Suppressor macrophage treated with lipopolysaccharide for 1 hour (primary cell): ENCODE data around the gene PCGF3.
A peak's percentile ranks its signal among the peaks of the same experiment; 100 is the strongest.
"Not testable (repeated sequence)": the region's sequence is repeated elsewhere in the genome, so short reads cannot be mapped to it uniquely, and the experiment has no call there.

Experiments used
- DNase-seq, 3 donors: peaks; one replicate each; pipeline ENCODE4 v3.0.0-alpha.2; 2020 to 2022

Gene PCGF3

DNA sequence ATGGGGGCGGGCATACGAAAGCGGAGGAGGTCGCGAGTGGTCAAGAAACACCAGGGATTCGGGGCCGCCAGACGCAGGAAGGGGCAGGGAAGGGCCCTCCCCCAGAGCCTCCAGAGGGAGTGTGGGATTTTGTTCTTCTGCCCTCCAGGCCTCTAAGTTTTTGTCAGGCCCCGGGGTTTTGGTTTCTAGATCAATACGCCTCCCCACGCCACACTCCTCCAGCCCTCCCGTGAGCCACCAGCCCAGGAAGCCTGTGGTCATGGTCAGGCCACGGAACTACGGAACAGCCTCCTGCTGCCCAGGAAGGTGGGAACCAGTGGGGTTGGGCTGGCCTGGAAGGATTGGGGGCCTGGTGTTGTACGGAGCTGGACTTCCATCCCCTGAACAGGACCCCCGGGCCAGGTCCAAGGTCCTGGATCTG lies 81.9 kb downstream of the PCGF3 start:
- DNase-seq: peak in 1 of 3 donors; percentile 27

DNA sequence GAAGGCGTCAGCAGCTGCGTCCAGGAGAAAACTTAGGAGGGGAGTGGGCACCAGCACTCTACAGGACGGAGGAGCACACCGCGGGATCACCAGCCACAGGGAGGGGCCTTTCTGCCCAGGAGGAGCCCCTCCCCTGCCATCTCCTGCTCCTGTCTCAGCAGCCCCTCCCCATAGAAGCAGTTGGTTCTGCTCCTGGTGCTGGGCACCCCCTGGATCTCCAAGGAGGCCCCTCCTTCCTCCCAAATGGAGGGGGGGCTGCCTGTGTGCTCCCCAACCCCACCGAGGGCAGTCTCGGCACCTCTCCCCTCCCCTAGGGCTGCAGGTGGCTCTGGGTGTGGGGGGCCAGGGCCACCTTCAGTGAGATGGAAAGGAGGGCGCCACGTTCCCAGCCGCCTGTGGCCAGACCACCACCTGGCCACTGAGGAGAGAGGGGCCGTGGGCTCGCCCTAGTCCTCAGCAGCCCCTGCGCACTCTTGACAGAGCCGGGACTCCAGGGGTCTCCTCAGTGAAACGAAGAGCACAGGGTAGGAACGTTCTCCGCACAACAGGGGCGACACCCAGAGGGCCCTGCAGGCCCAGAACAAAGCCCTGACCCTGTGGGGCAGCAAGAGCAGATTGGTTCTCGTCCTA lies 82.5 kb downstream of the PCGF3 start:
- no peak for DNase-seq

DNA sequence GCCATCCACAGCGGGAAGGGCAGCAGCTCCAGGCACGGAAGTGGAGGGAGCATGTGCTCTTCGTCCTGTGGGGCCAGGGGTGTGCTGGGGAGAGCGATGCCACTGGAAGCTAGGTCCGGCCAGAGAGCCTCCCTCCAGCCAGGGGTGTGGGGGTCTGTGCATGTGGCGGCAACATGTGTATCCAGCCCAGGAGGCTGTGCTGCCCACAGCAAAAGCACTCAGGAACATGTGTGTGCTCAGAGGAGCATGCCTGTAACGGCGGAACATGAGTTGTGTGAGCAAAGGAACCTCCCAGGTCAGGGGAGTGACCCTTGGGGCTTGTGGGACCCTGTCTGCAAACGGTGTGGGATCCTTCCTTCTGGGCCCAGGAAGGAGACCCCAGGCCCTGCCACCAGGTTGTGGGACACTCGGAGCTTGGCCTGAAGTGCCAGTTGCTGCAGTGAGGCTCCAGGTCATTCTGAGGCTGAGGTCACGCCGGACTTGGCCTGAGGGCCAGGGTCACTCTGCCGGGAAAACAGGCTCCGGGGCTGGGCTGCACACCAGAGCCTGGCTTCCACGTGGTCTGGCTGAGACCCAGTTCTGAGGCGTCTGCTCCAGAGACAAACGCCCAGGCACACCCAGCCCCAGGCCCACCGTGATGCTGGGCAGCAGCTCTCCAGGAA lies 83.1 kb downstream of the PCGF3 start:
- no peak for DNase-seq

DNA sequence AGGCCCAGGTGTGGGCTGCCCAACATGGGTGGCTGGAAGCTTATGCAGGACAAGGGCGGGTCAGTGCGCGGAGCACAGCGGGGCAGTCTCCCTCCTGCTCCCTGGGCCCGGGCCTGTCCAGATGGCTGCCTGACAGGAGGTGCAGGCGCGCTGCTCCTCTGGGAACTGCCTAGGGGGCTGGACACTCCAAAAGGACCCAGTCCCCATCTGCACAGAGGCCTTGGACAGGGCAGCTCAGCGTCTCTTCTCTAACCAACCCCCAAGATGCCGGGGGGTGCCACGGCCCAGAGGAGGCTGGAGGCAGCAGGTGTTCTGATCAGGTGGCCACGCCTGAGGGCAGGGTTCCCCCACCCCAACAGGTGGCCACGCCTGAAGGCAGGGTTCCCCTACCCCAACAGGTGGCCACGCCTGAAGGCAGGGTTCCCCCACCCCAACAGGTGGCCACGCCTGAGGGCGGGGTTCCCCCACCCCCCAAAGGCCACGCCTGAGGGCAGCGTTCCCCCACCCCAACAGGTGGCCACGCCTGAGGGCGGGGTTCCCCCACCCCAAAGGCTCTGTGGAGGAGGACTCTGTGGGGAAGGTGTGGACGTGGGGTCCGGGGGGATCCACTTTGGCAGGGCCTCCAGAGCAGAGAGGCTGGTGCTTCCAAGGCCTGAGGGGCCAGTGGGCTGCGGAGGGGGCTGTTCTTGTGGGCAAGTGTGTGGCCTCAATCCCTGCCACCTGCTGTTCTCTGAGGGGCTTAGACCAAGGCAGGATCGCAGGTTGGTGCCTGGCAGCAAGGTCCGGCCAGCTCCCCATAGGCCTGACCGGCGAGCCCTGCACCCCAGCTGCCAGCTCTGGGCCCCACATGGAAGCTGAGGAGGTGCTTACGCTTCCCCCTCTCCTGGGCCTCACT lies 84.2 kb downstream of the PCGF3 start:
- DNase-seq: no peak

DNA sequence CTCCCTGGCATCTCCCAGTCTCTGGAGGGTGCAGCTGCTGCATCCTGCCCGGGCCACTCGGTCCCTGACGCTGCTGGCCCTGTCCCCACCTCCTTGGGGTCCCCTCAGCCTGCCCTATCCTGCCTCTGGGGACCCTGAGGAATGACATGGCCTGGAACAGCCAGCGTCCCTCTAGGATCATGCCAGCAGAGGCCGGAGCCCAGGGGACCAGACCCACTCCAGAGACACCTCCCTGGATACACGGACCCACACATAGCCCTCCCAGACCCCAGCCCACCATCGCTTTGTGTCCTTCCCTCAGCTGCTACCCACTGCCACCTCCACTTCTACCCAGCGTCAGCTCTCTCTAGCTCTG lies 84.8 kb downstream of the PCGF3 start:
- DNase-seq: no peak

DNA sequence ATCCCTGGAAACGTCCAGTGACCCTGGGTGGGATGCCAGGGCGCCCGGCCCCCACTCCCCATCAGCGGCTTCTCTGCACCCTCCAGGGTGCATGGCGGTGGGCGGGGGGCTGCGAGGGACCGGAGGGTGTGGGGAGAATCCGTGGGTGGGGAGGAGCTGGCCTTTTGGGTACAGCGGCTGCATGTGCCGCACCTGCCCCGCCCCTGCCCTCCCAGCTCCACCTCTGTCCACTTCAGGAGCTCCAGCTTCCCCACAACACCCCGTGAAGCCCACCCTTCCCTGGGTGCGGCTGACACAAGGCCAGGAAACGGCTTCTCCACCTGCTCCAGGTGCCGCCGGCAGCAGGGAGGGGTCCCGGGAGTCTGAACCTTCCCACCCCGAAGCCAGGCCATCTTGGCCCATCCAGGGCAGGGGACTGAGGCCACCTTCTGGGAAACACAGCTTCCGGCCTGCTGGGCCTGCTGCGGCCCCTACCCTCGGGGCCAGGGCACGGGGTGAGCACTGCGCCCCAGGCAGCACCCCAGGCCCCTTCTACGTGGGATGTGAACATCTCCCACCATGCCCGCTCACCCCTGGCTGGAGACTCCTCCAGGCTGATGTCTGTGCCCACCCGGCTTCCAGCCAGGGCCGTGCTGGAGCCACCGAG lies 85.7 kb downstream of the PCGF3 start:
- no peak for DNase-seq

DNA sequence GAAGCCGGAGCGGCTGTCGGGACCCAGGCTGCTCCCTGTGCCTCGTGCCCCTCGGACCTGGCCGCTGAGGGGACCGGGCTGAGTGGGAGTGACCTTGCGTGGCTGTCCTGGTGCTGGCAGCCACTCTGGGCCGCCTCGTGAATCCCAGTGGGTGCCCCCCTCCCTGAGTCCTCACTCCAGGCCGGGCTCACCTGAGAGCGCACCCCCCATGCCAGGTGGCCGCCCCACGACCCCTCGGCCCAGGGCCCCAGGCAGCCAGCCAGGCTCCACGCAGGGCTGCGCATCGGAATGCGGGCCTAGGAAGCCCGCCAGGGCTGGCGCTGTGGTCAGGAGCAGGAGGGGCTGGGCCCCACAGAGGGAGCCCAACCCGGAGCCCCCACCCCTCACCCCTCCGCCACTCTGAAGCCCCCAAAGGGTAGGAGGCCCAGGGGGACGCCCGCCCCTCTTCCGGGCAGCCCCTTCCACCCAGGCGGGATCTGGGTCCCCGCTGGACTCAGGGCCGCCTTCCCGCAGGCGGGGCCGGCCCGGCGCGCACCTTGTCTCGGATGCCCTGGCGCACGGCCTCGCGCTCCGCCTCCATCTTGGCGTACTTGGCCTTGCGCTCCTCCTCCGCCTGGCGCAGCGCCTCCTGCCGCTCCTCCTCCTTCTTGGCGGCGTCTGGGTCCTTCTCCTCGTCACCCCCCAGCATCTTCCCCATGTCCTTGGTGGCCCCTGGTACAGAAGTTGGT lies 86.4 kb downstream of the PCGF3 start:
- peak in 1 of 3 donors; percentile 28 for DNase-seq

DNA sequence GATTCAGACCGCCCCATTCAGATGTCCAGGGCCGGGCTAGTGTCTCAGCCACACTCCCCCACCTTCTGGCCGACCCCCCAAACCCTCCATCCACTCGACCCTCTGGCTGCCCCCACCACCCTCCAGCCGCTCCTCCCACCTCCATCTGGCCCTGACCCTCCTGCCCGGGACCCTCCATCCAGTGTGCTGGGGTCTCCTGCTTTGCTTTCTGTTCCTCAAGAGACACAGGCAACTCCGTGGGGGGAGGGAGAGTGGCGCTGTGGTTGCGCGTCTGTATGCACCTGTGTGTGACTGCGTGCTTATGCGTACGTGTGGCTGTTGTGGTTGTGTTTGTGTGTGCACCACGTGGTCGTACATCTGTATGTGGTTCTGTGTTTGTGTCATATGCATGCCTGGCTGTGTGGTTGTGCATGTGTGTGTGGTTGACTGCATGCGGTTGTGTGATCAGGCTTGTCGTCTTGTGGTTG lies 87.0 kb downstream of the PCGF3 start:
- no peak for DNase-seq

DNA sequence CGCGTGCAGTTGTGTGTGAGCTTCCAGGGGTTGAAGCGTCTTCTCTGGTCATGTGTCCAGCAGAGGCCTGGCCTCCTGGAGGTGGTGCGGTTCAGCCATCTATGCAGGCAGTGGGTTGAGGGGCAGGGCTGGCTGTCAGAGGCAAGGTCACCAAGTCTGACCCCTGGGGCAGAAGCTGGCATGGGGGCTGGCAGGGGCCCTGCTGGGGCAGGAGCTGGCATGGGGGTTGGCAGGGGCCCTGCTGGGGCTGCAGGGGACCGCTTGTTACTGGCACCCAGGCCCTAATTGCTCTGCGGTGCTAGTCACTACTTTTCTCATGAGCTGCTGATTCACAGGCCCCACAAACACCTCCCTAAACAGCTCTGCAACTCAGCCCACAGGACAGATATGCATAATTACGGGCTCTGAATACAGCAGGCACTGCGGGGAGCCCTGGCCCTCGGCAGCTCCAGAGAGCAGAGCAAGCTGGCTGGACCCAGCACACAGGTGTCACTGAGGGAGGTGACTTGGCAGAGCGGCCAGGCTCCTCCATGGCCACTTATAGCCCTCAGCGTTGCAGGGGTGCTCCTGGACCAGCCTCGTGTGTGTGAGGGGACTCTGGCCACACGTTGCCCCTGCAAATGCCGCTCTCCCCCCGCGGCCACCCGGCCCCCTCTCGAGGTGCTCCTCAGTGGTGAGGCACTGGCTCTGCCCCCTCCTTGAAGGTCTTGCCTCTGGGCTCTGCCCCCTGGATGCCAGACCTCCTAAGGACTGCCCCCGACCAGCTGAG lies 87.6 kb downstream of the PCGF3 start:
- DNase-seq: no peak

DNA sequence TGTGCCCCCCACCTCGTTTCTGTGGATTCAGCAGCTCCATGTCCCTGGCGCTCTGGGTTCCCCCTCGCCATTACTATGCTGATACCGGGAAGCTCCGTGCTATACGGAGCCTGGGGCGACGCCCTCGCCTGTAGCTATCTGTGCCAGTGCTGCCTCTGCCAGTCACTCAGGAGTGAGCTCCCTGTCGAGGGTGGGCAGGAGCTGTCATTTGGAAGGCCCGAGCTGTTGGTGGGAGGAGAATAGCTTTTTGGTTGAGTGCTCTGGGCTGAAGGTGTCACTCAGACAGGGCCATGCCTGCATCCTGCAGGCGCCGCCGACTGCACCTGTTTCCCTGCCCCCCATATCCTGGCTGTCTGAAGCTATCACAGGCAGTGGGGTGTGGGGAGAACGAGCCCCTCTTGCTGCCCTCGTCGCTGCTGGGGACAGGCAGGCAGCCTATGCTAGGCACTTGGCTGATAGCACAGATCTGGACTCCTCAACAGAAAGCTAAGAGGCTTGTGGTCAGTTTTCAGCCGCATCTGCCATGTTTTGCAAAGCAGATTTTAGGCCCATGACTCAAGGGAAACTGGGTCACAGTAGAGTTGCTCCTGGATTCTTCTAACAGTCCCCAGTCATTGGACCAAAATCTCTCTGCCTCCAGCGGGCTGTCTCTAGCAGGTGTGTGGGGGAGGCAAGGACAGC lies 88.4 kb downstream of the PCGF3 start:
- no peak for DNase-seq

DNA sequence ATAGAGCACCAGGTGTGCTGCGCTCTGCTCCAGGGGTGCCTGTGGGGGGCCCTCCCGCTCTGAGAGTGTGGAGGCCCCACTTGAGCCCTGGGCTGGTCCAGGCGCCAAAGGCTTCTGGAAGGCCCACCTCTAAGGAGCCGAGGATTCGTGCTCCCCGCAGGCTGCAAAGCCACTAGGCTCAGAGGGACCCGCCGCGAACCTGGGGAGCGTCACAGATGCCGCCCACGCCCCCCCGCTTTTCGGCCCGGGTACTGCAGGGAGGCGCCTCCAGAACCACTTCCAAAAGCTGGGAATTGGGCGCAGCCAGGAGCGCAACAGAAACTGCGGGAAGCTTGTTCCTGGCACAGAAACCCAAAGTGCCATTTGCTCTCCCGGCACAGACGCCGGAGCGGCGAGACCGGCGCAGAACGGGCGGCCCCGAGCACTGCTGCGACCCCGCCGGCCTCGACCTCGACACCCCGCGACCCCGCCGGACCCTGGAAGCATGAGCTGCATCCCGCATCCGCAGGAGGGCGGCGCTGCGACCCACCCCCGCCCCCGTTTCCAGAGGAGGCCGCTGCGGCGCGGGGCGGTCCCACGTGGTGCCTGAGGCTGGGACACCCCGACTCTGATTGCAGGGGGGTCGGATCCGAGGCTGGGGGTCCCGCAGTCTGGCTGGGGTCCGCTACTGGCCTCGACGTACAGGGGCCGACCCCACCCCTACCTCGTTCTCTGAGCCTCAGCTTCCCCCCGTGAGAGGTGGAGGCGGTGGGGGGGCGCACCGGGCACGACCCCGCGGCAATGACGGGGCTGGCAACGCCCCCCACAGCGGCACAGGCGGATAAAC lies 89.5 kb downstream of the PCGF3 start:
- DNase-seq: no peak

DNA sequence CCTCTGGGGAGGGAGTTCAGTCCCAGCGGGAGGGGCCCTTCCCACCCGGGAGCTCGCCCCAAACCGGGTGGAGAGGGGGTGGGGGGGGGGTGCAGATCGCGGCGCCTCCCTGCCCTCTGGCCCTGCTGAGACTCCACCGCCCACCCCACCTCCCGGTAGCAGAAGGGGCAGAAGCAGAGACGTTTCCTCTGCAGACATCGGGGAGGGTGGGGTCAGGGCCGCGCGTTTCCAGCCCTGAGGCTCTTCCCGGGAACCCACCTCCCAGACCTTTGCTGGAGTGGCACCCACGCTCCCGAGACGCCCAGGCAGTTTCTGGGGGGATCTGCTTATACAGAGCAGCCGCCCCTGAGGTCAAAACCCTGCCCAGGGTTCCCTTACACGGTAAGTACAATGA lies 90.1 kb downstream of the PCGF3 start:
- no peak for DNase-seq

DNA sequence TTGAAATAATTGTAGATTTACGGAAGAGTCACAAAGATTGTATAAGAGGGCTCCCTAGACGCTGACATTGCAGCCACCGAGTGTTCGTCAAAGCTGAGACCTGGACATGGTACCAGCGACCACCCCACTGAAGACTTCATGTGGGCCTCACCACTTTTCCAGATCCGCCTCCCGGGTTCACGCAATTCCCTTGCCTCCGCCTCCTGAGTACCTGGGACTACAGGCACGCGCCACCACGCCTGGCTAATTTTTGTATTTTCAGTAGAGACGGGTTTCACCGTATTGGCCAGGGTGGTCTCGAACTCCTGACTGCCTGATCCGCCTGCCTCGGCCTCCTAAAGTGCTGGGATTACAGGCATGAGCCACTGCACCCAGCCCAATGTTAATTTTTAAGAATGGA lies 90.6 kb downstream of the PCGF3 start:
- DNase-seq: no peak

DNA sequence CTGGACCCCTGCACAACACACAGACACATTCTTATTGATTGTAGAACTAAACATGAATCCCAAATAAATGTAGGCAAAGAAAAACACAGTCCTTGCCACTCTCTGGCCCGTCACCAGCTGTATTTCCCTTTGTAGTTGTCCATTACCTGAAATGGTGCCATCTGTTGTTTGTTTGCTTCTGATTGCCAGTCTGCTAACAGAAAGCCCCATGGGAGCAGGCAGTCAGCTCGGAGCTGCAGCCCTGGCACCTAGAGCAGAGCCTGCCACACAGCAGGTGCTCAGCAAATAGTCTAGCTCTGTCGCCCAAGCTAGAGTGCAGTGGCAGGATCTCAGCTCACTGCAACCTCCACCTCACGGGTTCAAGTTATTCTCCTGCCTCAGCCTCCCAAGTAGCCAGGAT lies 91.4 kb downstream of the PCGF3 start:
- no peak for DNase-seq

DNA sequence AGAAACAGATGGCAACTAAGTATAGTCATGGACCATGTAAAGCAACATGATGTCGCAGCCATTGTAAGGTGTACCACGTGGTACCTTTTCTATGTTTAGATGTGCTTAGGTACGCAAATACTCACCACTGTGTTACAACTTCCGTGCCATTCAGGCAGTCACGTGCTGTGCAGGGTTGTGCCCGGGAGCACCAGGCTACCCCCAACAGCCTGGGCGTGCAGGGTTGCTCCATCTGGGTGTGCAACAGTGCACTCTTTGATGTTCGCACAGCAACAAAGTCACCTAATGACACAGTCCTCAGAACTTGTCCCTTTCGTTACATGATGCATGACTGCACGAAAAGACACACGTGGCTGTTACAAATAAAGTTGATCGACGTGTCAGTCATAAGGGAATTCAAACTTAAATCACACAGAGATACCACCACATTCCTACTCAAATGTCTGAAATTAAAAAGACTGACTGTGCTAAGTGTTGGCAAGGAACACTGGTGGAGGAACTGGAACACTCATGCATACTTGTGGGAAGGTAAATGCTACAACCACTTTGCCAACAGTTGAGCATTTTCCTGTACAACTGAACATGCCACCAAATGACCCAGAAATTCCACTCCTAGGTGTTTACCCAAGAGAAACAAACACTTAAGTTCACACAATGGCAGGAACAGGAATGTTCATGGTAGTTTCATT lies 95.9 kb downstream of the PCGF3 start:
- DNase-seq: no peak

DNA sequence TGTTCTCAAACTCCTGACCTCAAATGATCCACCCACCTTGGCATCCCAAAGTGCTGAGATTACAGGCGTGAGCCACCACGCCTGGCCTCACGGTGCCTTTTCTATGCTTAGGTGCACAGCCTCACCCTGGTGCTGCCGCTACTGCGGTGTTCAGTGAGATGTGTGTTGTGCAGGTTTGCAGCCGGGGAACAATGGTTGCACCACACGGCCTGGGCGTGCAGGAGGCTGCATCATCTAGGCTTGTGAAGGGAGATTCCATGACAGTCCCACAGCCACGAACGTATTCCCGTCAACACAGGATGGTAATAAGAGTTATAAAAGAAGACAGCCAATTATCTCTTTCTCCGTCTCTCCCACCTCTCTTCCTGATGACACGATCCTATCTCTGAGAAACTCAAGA lies 98.3 kb downstream of the PCGF3 start:
- DNase-seq: no peak

DNA sequence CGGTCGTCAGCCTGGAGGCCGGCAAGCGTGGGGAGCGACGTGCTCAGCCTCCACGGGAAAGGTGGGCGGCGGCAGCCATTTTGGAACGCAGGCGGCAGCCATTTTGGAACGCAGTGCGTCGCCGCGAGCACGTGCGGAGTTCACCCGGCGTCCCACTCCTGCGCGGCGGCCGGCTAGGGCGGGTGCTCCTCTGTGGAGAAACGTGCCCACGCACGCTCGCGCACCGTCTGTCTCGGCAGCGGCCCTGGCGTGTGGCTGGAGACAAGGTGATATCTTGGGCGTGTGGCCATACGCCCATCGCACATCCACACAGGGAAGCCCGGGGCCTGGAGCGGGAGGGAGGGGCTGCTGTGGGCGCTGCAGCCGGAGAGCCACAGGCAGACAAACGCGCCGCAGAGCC lies 99.2 kb downstream of the PCGF3 start:
- DNase-seq: no peak

DNA sequence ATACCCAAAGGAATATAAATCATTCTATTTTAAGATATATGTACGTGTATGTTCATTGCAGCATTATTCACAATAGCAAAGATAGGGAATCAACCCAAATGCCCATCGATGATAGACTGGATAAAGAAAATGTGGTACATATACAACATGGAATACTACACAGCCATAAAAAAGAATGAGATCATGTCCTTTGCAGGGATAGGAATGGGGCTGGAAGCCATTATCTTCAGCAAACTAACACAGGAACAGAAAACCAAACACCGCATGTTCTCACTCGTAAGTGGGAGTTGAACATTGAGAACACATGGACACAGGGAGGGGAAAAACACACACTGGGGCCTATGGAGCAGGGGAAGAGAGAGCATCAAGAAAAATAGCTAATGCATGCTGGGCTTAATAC lies 101.3 kb downstream of the PCGF3 start:
- DNase-seq: not testable (repeated sequence)

DNA sequence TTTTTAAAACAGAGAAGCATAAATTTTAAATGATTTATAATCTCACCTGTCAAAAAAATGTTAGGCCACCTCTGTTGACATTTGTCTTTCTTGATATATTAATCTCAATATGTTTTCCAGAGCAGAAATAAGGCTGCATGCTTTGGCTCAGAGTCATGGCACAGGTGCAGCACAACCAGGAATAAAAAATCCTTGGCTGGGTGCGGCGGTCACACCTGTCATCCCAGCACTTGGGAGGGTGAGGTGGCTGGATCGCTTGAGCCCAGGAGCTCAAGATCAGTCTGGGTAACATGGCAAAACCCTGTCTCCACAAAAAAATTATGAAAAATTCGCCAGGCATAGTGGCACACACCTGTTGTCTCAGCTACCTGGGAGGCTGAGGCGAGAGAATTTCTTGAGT lies 102.2 kb downstream of the PCGF3 start:
- no peak for DNase-seq
